HepG2 (cell line): ENCODE data around the gene C6orf136. TPM values are rescaled to one million over a fixed set of nuclear protein-coding genes. Genes with fewer than 3 reads are reported as not detected.

ENCODE experiments used
- KLF11 ChIP-seq: IDR thresholded peaks from 2 replicates; pipeline ENCODE4 v1.6.1; 2016; ENCODE audit warnings: missing compliant biosample characterization
- MED13 ChIP-seq: sonication (generic); formaldehyde crosslinking; IDR thresholded peaks from 2 replicates; pipeline ENCODE4 v1.5.0; 2020; ENCODE audit warnings: missing genetic modification reagents
- MYC ChIP-seq: sonication (generic); formaldehyde crosslinking; IDR thresholded peaks from 2 replicates; pipeline ENCODE4 v1.9.0; 2021; ENCODE audit warnings: missing genetic modification reagents, borderline replicate concordance
- SOX13 ChIP-seq, 3 experiments: fragments of 450-650 bp in 1 of 3; sonication (generic) in 1 of 3; formaldehyde crosslinking in 1 of 3; IDR thresholded peaks in 2 of 3; conservative IDR thresholded peaks in 1 of 3; 2 replicates each; pipeline versions ENCODE4 v1.5.0 to v1.6.1; 2016 to 2020; ENCODE audit warnings: antibody characterized with exemption in 1 of 3, mild to moderate bottlenecking in 1 of 3, missing compliant biosample characterization in 1 of 3, missing genetic modification reagents in 1 of 3, moderate library complexity in 1 of 3
- ZBTB34 ChIP-seq: sonication (generic); formaldehyde crosslinking; IDR thresholded peaks from 2 replicates; pipeline ENCODE4 v1.8.0; 2022; ENCODE audit warnings: mild to moderate bottlenecking, missing genetic modification reagents
- ZNF124 ChIP-seq: sonication (generic); formaldehyde crosslinking; IDR thresholded peaks from 2 replicates; pipeline ENCODE4 v1.4.0; 2020; ENCODE audit warnings: missing genetic modification reagents
- ZNF260 ChIP-seq: sonication (generic); formaldehyde crosslinking; IDR thresholded peaks from 2 replicates; pipeline ENCODE4 v1.4.0; 2020; ENCODE audit warnings: missing genetic modification reagents, low read depth, mild to moderate bottlenecking, borderline replicate concordance
- ZNF280D ChIP-seq: sonication (generic); formaldehyde crosslinking; IDR thresholded peaks from 2 replicates; pipeline ENCODE4 v1.5.1; 2020; ENCODE audit warnings: mild to moderate bottlenecking, missing genetic modification reagents
- ZNF335 ChIP-seq: sonication (generic); formaldehyde crosslinking; IDR thresholded peaks from 2 replicates; pipeline ENCODE4 v1.4.0; 2020; ENCODE audit warnings: missing genetic modification reagents
- ZNF616 ChIP-seq: sonication (generic); formaldehyde crosslinking; IDR thresholded peaks from 2 replicates; pipeline ENCODE4 v1.5.0; 2020; ENCODE audit warnings: low read depth, mild to moderate bottlenecking, missing genetic modification reagents
- ZNF75D ChIP-seq: sonication (generic); formaldehyde crosslinking; IDR thresholded peaks from 2 replicates; pipeline ENCODE4 v1.8.1; 2023; ENCODE audit warnings: missing genetic modification reagents, mild to moderate bottlenecking, borderline replicate concordance
- polyA plus RNA-seq, 8 experiments: library from polyadenylated mRNA; depleted of rRNA in 3 of 8; stranded (reverse) in 7 of 8; unstranded in 1 of 8; fragments of >200 nt; fragmentation: Illumina TruSeq in 4 of 8; extraction: Trizol in 4 of 8; gene quantifications; 2 replicates each; pipeline versions ENCODE4 v1.2.1 to v1.2.3, GENCODE V29; 2011 to 2016; ENCODE audit warnings: low read depth in 4 of 8, missing spikeins in 1 of 8, mixed read lengths in 1 of 8; ENCODE audit not compliant: insufficient read depth in 1 of 8
- total RNA-seq, 5 experiments: library from RNA; depleted of rRNA; stranded (reverse); fragments of >200 nt; fragmentation: Illumina TruSeq; extraction: Trizol; gene quantifications; 2 replicates each; pipeline ENCODE4 v1.2.3, GENCODE V29; 2016; ENCODE audit warnings: low read depth in 1 of 5
- TF ChIP-seq, protein P1 (sequence below): sonication (generic); formaldehyde crosslinking; conservative IDR thresholded peaks from 2 replicates; pipeline ENCODE4 v1.4.0; 2020; ENCODE audit warnings: missing genetic modification reagents
- TF ChIP-seq, protein P2 (sequence below): sonication (generic); formaldehyde crosslinking; IDR thresholded peaks from 2 replicates; pipeline ENCODE4 v1.4.0; 2020; ENCODE audit warnings: missing genetic modification reagents

Gene C6orf136
- total and polyA plus RNA-seq, 2 of the 13 experiments (the other 11 are each of a cell fraction or from before 2014, with no cell fraction given), result 12.0 to 26.2 TPM

DNA sequence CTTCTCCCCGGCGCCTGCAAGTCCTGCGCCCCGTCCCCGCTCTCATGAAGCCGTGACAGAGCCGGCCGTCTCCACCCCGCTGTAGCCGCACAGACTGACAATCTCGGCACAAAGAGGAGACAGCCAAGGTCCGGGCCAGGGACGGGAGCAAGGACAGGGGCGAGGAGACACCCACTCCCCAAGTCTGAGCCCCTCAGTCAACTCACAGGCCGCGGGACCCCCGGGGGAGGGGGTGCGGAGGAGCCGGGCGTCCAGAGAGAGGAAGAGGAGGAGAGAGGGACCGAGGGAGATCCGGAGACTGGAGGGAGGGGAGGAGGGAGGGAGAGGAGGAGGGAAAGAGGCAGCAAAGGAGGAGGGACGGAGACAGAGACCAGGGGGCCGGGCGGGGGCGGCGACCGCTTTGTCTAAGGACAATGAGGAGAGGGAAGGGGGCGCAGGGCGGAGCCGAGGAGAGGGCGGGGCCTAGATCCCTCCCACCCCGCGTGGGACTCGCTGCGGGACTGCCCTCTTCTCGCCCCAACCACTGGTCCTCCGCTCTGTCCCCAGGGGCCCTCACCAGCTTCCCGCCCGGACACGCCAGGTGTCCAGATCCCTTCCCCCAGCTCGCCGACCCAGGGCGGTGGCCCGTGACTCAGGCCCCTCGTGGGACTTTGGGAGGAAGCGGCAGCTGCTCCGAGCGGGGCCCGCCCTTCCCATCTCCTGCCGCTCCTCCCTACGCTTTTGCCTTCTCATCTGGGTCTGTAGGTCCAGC lies 40.1 kb downstream of the C6orf136 start (continued):
- peak; percentile 75; the same call in 1 of the 2 replicates for TF ChIP-seq SOX13 (IDR thresholded peaks at IDR 0.05)
- peak in 1 of 2 experiments; percentile 85; a peak in 2 of 4 replicates for TF ChIP-seq SOX13 (CRISPR knock-in tag; conservative IDR thresholded peaks at IDR 0.05 in 1 of 2, IDR thresholded peaks at IDR 0.05 in 1 of 2)
- TF ChIP-seq ZNF280D (CRISPR knock-in tag), result no peak; the same call in 1 of the 2 replicates
- no peak for TF ChIP-seq ZBTB34
- TF ChIP-seq ZNF124 (CRISPR knock-in tag), result no peak
- no peak for TF ChIP-seq ZNF335
- no peak for TF ChIP-seq ZNF616 (CRISPR knock-in tag)
- 0 out of 2 replicates have a peak, but pooled peaks have one; percentile 27 for TF ChIP-seq MED13
- TF ChIP-seq ZNF260 (CRISPR knock-in tag), result no peak
- TF ChIP-seq, protein P1, sequence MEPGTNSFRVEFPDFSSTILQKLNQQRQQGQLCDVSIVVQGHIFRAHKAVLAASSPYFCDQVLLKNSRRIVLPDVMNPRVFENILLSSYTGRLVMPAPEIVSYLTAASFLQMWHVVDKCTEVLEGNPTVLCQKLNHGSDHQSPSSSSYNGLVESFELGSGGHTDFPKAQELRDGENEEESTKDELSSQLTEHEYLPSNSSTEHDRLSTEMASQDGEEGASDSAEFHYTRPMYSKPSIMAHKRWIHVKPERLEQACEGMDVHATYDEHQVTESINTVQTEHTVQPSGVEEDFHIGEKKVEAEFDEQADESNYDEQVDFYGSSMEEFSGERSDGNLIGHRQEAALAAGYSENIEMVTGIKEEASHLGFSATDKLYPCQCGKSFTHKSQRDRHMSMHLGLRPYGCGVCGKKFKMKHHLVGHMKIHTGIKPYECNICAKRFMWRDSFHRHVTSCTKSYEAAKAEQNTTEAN (CRISPR knock-in tag), result no peak
- TF ChIP-seq ZNF75D (CRISPR knock-in tag), result 0 out of 2 replicates have a peak, but pooled peaks have one; percentile 10
- no peak for TF ChIP-seq KLF11 (CRISPR knock-in tag)
- TF ChIP-seq MYC (CRISPR knock-in tag), result peak; percentile 69; the same call in 1 of the 2 replicates
- TF ChIP-seq, protein P2, sequence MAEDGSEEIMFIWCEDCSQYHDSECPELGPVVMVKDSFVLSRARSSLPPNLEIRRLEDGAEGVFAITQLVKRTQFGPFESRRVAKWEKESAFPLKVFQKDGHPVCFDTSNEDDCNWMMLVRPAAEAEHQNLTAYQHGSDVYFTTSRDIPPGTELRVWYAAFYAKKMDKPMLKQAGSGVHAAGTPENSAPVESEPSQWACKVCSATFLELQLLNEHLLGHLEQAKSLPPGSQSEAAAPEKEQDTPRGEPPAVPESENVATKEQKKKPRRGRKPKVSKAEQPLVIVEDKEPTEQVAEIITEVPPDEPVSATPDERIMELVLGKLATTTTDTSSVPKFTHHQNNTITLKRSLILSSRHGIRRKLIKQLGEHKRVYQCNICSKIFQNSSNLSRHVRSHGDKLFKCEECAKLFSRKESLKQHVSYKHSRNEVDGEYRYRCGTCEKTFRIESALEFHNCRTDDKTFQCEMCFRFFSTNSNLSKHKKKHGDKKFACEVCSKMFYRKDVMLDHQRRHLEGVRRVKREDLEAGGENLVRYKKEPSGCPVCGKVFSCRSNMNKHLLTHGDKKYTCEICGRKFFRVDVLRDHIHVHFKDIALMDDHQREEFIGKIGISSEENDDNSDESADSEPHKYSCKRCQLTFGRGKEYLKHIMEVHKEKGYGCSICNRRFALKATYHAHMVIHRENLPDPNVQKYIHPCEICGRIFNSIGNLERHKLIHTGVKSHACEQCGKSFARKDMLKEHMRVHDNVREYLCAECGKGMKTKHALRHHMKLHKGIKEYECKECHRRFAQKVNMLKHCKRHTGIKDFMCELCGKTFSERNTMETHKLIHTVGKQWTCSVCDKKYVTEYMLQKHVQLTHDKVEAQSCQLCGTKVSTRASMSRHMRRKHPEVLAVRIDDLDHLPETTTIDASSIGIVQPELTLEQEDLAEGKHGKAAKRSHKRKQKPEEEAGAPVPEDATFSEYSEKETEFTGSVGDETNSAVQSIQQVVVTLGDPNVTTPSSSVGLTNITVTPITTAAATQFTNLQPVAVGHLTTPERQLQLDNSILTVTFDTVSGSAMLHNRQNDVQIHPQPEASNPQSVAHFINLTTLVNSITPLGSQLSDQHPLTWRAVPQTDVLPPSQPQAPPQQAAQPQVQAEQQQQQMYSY, result no peak
